Measurements from ENCODE around the gene RGS16.
"Not testable (repeated sequence)": the region's sequence is repeated elsewhere in the genome, so short reads cannot be mapped to it uniquely, and the experiment has no call there.

Gene RGS16, protein sequence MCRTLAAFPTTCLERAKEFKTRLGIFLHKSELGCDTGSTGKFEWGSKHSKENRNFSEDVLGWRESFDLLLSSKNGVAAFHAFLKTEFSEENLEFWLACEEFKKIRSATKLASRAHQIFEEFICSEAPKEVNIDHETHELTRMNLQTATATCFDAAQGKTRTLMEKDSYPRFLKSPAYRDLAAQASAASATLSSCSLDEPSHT

DNA sequence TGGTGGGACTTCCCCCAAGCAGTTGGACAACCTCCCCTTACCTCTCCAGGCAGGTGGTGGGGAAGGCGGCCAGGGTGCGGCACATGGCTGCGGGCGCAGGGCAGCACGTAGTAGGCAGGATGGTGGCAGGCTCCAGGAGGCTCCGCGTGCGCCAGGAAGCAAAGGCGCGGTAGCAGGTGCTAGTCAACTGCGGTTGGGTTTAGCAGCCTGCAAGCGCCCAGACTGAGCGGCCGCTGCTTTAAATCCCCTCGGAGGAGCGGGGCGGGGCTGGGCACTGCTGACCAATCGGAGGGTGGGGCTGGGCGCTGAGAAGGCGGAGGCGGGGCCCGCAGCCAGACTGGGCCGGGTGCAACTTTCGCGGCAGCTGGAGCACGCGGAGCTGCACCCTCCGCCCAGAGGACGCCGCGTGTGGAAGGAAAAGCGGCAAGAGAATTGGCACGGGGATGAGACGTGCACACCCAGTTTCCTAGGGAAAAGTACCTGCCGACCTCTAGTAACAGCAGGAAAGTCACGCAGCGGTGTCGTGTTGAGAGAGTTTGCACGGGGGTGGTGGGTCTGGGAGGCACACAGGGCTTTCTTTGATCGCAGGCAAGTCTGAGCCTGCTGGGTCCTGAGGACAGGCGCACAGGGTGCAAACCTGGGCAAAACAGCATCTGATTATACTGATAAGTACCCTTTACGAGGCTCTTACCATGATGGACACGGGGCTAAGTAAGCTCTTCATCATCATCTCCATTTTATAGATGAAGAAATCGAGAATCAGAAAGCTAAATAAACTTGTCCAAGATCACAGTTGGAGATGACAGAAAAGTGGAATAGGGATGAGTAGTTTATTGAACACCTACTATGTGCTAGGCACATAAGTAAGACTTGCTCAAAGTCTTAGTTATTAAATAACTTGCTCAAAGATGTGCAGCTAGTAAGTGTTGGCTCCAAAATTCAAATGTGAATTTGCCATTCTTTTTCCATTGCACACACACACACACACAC, at the start of gene RGS16:
Gene RGS16 (minus strand): TSS at position 215 of the 990 bp plus-strand sequence. CDS start 130 bp downstream, at position 85.
- DNase-seq (ENCODE audit: low spot score), result peak; percentile 90

DNA sequence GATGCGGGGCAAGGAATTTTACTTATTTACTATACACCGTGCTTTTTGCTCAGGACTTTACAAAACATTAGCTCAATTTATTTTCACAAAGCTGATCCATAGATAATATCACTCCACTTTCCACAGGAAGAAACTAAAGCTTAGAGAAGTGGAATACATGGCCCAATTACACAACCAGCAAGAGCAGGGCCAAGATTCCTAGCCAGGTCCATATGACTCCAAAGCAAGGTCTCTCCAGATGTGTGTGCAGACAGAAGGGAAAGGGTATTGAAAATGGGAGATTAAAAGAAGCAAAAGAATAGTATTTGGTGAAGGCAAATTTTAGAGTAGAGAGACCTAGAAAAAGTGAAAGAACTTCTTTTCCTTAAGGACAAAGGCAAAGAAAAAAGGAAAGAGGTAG, 49.8 kb upstream of the RGS16 start:
- no peak for DNase-seq (ENCODE audit: low spot score)

DNA sequence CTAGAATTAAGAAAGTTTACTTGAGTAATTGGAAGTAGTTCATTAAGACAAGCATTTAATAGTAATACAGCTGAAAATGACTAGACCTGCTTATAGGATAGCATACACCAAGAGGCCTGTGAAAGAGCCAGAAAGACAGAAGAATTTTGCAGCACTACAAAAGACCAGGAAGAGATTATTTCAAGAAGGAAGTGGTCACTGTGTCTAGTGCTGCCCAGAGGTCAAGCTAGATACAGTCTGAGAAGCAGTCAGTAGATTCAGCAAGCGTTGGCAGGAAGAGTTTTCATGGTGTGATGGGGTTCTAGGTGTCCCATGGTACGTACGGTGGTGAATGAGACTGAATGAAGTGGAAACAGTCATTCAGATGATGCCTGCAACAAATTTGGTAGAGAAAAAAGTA, 48.7 kb upstream of the RGS16 start:
- DNase-seq (ENCODE audit: low spot score), result no peak

DNA sequence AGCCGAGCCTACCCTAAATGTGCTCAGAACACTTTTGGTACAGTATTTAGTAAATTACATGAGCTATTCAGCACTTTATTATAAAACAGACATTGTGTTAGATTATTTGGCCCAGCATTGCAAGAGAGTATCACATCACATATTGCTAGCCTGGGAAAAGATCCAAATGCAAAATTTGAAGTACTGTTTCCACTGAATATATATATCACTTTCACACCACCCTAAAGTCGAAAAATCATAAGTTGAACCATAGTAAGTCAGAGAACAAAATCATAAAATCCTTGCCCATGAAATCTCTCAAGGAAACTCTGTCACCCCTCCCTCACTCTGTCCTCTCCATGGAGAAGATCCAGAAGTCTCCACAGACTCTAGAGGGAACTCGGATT, 47.1 kb upstream of the RGS16 start:
- no peak for DNase-seq (ENCODE audit: low spot score)

DNA sequence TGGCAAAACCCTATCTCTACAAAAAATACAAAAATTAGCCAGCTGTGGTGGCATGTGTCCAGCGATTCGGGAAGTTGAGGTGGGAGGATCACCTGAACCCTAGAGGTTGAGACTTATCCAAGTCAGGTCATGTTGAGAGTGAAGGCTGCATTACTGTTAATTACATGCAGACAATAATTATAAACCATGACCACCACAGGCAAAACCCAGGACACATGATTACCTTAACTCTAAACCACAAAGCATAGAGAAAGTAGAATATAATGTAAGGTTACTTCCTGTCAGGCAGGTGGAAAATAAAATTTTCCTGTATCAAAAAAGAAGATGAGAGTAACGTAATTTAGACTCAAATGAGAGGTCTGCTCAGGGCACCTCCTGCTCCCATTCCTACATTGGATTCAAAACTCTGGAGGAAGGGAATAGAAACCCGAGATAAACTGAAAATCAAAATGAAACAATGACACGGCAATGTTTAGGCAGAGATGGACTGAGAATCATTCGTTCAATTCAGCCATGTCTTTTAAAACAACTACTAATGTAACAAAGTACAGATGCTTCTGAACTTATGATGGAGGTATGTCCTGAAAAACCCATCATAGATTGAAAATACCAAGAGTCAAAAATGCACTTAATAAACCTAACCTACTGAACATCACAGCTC, 46.6 kb upstream of the RGS16 start:
- no peak for DNase-seq (ENCODE audit: low spot score)

DNA sequence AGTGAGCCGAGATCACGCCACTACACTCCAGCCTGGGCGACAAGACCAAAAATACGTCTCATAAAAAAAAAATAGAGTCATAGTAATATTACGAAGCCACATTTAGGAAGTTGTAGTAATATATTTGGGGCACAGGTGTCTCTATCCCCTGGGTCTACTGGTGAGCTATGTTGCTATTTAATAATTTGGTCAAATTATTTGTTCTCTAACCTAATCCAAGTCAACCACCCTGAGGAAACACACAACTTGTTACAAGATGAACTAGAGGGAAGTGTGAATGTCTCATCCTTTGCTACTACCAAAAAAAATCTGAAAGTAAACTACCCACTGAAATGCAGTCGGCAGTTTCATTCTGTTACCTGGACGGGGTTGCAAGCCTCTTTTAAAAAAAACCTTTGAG, 44.9 kb upstream of the RGS16 start:
- DNase-seq (ENCODE audit: low spot score), result no peak

DNA sequence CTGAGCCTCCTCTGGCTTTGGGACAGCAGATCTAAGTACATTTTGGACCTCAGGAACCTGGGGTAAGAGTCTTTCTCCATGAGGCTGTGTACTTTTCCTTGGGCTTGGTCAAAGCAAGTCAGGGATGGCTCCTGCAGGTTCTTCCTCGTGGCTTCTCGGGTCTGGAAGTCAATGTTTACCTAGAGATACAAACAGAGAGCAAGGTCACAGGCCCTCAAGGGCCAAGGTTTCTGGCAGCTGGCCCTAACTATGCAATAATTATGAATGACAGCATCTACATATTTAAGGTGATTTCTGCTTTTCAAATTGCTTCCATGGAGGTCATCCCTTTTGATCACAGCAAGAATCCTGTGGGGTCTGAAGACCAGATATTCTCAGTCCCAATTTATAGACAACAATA, 42.5 kb upstream of the RGS16 start:
- DNase-seq (ENCODE audit: low spot score), result no peak

DNA sequence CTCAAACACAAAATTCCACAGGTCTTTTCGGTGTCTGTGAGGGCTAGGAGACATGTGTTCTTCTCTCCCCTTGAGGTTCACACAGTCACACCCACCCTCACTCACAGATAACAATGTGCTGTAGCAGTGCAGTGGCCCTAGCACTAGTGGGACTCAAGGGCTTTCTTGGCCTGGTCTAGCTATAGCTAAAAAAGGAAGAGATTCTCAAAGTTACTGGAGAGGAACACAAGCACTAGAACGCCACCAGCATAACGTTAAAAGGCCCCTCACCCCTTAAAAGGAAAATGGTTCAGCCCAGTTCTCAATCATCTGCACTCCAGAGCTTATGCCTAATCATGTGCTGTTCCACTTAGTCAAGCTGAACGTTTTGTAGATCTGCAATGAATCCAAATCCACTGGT, 40.7 kb upstream of the RGS16 start:
- no peak for DNase-seq (ENCODE audit: low spot score)

DNA sequence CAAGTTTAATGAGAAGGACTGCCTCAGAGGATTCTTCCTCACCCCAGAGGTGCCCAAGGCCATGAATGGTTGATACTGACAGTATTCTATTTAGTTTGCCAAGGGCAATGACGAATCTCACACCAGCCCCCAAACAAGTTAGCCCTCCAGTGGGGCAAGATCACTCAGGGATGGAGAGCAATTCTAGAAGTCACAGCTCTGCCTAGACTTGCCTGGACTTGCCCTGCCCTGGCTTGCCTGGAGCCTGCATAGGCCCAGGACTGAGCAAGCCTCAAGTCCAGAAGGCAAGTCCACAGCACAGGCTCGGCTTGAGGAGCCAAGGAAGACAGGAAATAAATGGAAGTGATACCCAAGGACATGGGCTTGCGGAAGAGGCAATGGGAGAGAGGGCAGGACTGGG, 39.5 kb upstream of the RGS16 start:
- DNase-seq (ENCODE audit: low spot score), result no peak

DNA sequence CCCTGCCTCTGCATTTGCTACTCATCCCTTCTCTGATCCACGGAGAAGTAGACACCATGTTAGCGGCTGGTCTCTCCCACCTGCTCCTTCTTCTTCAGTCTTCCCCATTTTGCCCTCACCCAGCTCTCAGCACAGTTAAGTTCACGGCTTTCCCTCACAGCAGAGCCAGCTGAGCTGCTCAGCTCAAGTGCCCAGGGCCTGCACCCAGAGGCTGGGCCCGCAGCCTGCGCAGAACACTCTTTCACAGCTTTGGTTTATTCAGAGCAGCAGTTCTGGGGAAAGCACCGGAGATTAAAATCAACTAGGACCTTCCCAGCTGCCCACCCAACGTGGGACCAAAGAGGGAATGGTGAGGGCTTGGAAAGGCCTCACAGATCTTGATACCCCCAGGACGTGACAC, 38.3 kb upstream of the RGS16 start:
- DNase-seq (ENCODE audit: low spot score), result no peak

DNA sequence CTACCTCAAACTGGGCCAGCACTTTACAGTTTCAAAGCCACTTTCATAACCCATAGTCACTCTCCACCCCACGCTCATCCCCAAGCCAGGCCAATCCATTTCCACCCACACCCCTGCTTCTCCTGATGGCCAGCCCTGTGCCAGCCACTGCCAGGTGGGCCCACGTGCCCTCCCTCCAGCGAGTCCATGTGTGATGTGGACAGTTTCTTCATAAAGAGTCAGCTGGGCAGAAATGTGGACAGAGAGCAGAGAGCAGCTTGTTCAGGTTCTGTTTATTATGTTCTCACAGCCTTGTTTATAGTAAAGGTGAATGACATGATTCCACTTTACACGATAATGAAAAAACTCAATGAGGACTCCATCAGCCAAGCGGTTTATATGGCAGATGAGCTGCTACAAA, 37.4 kb upstream of the RGS16 start:
- DNase-seq (ENCODE audit: low spot score), result no peak

DNA sequence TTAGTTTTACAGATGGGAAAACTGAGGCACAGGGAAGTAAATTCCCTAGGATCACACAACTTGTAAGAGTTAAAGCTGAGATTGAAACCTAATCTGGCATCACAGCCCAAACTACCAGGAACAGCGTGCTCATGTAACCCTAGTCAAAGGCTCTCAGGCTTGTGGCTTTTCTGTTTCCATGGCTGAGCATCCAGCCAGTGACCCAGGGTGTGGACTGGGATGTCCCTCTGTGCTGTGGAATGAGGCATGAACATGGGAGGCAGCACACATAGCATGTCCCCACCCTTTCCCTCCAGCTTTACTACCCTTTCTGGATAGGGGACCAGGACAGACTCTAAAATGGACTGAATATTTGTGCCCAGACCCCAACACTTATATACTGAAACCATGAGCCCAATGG, 35.1 kb upstream of the RGS16 start:
- DNase-seq (ENCODE audit: low spot score), result no peak

DNA sequence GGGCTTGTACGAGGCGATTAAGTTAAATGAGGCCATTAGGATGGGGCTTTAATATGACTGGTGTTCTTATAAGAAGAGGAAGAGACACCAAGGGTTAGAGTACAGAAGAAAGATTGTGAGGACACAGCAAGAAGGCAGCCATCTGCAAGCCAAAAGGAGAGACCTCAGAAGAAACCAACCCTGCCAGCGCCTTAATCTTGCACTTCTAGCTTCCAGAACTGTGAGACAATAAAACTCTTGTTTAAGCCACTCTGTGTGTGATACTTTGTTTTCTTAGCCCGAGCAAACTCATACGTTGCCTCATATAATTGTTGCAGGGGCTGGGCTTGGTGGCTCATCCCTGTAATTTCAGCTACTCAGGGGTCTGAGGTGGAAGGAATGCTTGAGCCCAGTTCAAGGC, 33.6 kb upstream of the RGS16 start:
- DNase-seq (ENCODE audit: low spot score), result no peak

DNA sequence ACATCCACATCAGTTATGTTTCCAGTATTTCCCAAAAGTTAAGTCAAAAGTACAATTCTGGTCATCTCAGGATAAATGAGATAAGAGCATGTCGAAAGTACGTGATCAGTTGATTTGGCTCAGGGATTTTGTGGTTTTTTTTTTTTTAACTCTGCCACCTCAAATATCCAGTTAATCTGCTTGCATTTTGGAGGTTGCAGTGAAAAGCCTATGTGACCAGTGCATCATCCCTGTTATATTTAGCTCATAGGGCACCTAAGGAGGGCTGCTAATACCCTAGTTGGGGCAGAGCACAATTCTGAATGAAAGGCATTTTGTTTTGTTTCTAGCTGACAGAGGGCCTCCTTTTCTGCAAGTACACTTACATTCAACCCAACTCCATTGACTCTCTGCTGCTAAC, 31.7 kb upstream of the RGS16 start:
- DNase-seq (ENCODE audit: low spot score), result no peak

DNA sequence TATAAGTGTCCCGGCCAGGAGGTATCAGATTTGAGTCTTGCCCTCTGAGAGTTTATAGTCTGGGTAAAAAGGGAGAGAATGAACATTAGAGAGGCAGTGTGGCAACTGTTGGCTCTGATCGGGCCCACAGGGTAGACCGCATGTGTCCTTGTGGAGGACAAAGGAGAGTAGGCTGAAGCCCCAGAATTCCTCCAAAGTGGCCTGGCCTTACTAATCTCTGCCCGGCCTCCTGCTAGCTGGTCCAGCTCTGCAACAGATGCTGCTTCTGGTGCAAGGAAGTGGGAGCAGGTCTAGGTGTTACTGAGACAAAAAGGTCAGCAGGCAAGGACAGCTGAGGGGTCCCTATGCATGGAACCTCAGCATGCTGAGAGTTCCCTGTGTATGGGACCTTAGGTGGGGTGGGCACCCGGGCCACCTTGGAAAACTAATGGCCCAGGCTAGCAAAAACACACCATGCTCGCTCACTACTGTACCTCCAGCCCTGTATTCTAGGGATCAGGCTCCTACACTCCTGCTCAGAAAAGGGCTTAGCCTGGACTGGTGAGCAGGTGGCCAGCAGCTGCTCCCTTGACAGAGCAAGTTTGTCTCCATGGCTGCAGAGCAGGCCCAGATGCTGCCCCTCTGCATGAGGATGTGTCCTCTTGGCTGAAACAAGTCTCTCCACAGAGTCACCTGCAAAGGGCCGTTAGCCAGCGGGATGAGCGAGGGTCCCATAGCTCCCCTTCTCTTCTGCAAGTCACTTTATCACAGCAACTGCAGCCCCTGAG, 30.3 kb upstream of the RGS16 start:
- no peak for DNase-seq (ENCODE audit: low spot score)

DNA sequence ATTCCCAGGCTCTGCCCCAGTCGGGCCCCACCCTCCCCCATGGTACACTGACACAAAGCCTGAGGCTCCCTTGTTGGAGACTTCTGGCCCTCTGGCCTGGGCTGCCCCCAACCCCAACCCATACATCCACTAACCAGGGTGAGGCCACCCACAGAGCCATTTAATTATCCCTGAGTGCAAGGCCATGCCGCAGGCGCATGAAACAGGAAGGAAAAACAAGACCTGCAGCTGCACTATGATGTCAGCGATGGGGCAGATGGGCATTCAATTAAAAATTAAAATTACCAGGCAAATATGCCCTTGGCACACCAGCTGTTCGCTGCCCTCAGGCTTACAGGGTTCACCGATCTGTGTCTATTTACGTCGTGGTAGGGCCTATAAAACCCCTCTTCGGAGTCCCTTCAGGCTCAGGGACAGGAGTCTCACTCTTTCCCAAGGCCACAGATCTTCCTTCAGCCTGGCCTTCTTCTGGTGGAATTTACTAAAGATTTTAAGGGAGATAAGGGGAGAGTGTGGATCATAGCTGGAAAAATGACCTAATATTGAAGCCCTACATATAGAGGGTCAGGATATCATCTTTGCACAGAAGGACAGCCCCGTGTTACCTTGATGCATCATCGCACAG, 29.6 kb upstream of the RGS16 start:
- no peak for DNase-seq (ENCODE audit: low spot score)

DNA sequence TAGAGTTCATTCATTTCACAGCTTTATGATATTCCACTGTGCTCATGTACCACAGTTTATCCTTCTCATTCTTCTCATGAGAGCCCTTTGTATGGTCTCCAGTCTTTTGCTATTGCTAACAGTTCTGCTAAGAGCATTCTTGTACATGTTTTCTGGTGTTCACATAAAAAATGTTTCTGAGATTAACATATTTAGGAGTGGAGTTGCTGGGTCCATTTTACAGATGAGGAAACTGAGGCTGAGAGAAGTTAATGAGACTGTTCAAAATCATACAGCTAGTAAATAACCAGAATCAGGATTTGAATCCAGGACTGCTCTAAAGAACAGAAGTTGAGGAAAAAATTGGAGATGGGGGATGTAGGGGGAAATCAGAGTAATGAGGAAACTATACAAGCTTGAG, 28.8 kb upstream of the RGS16 start:
- DNase-seq (ENCODE audit: low spot score), result no peak

DNA sequence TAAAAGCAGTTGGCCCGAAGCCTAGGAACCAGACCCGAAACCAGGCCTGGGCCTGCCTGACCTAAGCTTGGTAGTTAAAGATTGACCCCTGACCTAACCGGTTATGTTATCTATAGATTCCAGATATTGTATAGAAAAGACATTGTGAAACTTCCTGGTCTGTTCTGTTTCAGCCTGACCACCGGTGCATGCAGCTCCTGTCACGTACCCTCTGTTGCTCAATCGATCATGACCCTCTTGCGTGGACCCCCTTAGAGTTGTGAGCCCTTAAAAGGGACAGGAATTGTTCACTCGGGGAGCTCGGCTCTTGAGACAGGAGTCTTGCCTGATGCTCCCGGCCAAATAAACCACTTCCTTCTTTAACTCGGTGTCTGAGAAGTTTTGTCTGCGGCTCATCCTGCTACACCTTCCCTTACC, 28.3 kb upstream of the RGS16 start:
- DNase-seq (ENCODE audit: low spot score), result not testable (repeated sequence)

DNA sequence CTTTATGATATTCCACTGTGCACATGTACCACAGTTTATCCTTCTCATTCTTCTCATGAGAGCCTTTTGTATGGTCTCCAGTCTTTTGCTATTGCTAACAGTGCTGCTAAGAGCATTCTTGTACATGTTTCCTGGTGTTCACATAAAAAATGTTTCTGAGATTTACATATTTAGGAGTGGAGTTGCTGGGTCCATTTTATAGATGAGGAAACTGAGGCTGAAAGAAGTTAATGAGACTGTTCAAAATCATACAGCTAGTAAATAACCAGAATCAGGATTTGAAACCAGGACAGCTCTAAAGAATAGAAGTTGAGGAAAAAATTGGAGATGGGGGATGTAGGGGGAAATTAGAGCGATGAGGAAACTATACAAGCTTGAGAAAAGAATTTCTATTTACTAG, 27.8 kb upstream of the RGS16 start:
- no peak for DNase-seq (ENCODE audit: low spot score)

DNA sequence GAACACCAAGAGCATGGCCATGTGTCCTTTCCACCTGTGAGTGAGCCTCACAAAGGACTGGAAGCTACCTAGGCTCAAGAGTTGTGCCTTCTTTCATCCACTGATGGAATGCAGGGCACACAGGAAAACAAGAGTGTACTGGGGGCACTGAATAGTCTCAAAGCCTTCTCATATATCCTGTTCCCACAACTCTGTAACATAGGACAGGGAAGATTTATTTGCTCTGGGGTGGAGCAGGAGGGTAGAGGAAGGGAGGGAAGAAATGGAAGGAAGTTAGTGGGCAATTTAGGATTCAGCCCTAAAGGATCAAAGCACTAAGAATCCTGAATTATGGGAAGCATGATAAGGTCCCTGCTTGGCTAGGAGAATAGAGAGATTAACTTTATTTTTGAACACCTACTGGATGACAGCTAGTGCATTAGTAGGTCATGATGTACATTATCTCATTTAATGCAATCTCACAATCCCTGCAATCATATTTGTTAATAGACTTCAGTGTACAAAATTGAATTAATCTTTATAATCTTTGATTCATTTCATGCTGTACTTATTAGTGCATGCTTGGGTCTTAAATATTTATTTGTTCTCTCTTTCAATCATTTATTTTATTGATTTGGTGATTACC, 27.0 kb upstream of the RGS16 start:
- DNase-seq (ENCODE audit: low spot score), result no peak

DNA sequence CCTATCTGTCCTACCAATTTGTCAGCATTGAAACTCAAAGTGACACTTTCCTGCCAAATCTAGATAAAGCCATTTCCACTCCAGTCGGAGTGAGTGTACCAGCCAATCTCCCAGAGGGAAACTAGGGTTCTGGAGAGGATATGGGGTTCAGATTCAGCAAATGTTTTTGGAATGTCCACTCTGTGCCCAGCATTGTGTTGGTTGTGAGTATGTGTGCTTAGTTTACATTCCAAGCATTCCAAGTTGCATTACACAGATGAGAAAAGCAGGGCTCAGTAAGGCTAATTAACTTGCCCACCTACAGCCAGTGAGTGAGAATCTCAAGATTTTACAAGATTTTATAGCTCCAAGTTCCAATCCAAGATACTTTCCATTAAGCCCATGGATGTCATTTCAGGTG, 26.4 kb upstream of the RGS16 start:
- DNase-seq (ENCODE audit: low spot score), result no peak
